ENCODE data around the gene FOXI1. TPM values are rescaled to one million over a fixed set of nuclear protein-coding genes. Genes with fewer than 3 reads are reported as not detected.

Gene FOXI1
- polyA plus RNA-seq, 2 of the 4 experiments (the other 2 are of a cell fraction): not detected

GRCh38 chr5:170154744-170155143, 49.0 kb downstream of the FOXI1 start:
- TF ChIP-seq ZSCAN20 (CRISPR knock-in tag; IDR thresholded peaks at IDR 0.05) (no peak), CHD4 (IDR thresholded peaks at IDR 0.05; ENCODE audit: borderline replicate concordance) (no peak), USF2 (IDR thresholded peaks at IDR 0.05) (no peak), PBX3 (IDR thresholded peaks at IDR 0.05) (no peak), HES2 (IDR thresholded peaks at IDR 0.05) (no peak), CBX2 (IDR thresholded peaks at IDR 0.05; ENCODE audit: borderline replicate concordance, low read depth) (no peak), JUNB (IDR thresholded peaks at IDR 0.05) (no peak), MYC (IDR thresholded peaks at IDR 0.05; ENCODE audit: borderline replicate concordance, low read length) (no peak), HMGXB4 (CRISPR knock-in tag; IDR thresholded peaks at IDR 0.05; ENCODE audit: borderline replicate concordance) (no peak), RAD21 (conservative IDR thresholded peaks at IDR 0.05 in 1 of 2, IDR thresholded peaks at IDR 0.05 in 1 of 2) (no peak)
- 79% methylated on average over 2 of the region's 2 CpGs for WGBS (ENCODE audit: missing lambda C conversion rate)
- no peak for DNase-seq (ENCODE audit: low read depth in 1 of 2, low spot score in 1 of 2)
- no peak for FAIRE-seq
- POLR2A ChIA-PET: no interaction called here
- CTCF ChIA-PET: interaction anchor here (3.2 to 4.5 kb wide), 2 partner anchors 29 to 55 kb away, joined by 15 to 17 read pairs; no protein-coding TSS in a partner anchor
- Histone ChIP-seq H3K4me2 (no peak overlapping the region), H3K4me1 (peaks cover 33% of the 10 kb centered on the region), H3K9me3 (no peaks in the 10 kb centered on the region), H3K27ac (peak overlapping the region in 1 of 2 experiments; percentile 87; a peak in 3 of 6 replicates), H3K4me3 (no peak overlapping the region)
- no peak for ATAC-seq

- POLR2A ChIA-PET: no interaction called here
- peak overlapping the region in 1 of 2 experiments; percentile 45; a peak in 1 of 6 replicates for H3K27ac ChIP-seq
These were observed 50.1 kb downstream of the FOXI1 start for GRCh38 chr5:170155771-170156170.

GRCh38 chr5:170159101-170159698, 53.5 kb downstream of the FOXI1 start:
- FAIRE-seq (no peak), DNase-seq (ENCODE audit: low read depth in 1 of 2, low spot score in 1 of 2) (peak; percentile 29 to 31), ATAC-seq (peak; percentile 66 to 68; a peak in 4 of 6 replicates)
- Histone ChIP-seq H3K9me3 (no peaks in the 10 kb centered on the region), H3K4me3 (no peak overlapping the region), H3K4me1 (peaks cover 8% of the 10 kb centered on the region; the same call in 1 of the 3 replicates), H3K4me2 (peak overlapping the region; percentile 24; the same call in 1 of the 3 replicates), H3K27ac (peak overlapping the region; percentile 25 to 37; a peak in 3 of 6 replicates)
- TF ChIP-seq ZC3H11A (IDR thresholded peaks at IDR 0.05) (peak; percentile 44), FOSL2 (IDR thresholded peaks at IDR 0.05) (no peak), FOSL2 (CRISPR knock-in tag; IDR thresholded peaks at IDR 0.05) (no peak)
- POLR2A ChIA-PET: no interaction called here
- CTCF ChIA-PET: interaction anchor here (1.7 kb wide), 1 partner anchor 8 kb away, joined by 4 read pairs; no protein-coding TSS in a partner anchor
- WGBS (ENCODE audit: missing lambda C conversion rate): 51% methylated on average over 5 of the region's 5 CpGs

More at GRCh38 chr5:170155771-170156170, 50.1 kb downstream of the FOXI1 start:
- no peak for FAIRE-seq
- Histone ChIP-seq H3K4me3 (no peak overlapping the region), H3K4me2 (no peak overlapping the region), H3K9me3 (no peaks in the 10 kb centered on the region), H3K4me1 (peaks cover 29% of the 10 kb centered on the region)
- CTCF ChIA-PET: interaction anchor here (0.6 to 4.5 kb wide), 7 partner anchors 12 to 609 kb away, joined by 3 to 17 read pairs (median 3); no protein-coding TSS in a partner anchor
- ATAC-seq: no peak
- TF ChIP-seq NPAS2 (CRISPR knock-in tag; IDR thresholded peaks at IDR 0.05; ENCODE audit: borderline replicate concordance): no peak
- no peak for TF ChIP-seq CBX8 (IDR thresholded peaks at IDR 0.05)
- 89% methylated on average over 3 of the region's 3 CpGs for WGBS (ENCODE audit: missing lambda C conversion rate)
- no peak for DNase-seq (ENCODE audit: low read depth in 1 of 2, low spot score in 1 of 2)

Other genes starting within 250 kb of the FOXI1 start
- gene INSYN2B, start 125.4 kb upstream of the FOXI1 start, polyA plus RNA-seq (2011; rRNA removed): 0.26 and 0.38 TPM in 2 replicates
- gene INSYN2B, start 125.4 kb upstream of the FOXI1 start, polyA plus RNA-seq (2017; fragmentation: RNase III; extraction: RNeasy Plus Mini Kit Qiagen cat#74134 plus additional on column Dnase treatment): 0.41 to 0.46 TPM (median 0.45 TPM) in 3 replicates
- not detected in 2 replicates for gene C5orf58, start 127.1 kb downstream of the FOXI1 start, polyA plus RNA-seq (2011; rRNA removed)
- gene C5orf58, start 127.1 kb downstream of the FOXI1 start, polyA plus RNA-seq (2017; fragmentation: RNase III; extraction: RNeasy Plus Mini Kit Qiagen cat#74134 plus additional on column Dnase treatment): not detected in 3 replicates
- not detected in 2 replicates for gene LCP2, start 191.9 kb downstream of the FOXI1 start, polyA plus RNA-seq (2011; rRNA removed)
- not detected in 3 replicates for gene LCP2, start 191.9 kb downstream of the FOXI1 start, polyA plus RNA-seq (2017; fragmentation: RNase III; extraction: RNeasy Plus Mini Kit Qiagen cat#74134 plus additional on column Dnase treatment)

Measured in A549 (cell line).